BE2C (cell line): ENCODE data around the gene SNX25.
"Not testable (repeated sequence)": the region's sequence is repeated elsewhere in the genome, so short reads cannot be mapped to it uniquely, and the experiment has no call there.

Source experiments
- DNase-seq: peaks from one replicate; pipeline ENCODE4 v3.0.0-alpha.2; 2020
- H3K27me3 ChIP-seq: fragments of 250-450 bp; sonication (Bioruptor Pico); 2 replicates; pipeline ENCODE4 v1.5.1; 2020; ENCODE audit warnings: mild to moderate bottlenecking
- H3K36me3 ChIP-seq: fragments of 250-450 bp; sonication (Bioruptor Pico); 2 replicates; pipeline ENCODE4 v1.5.1; 2020; ENCODE audit warnings: mild to moderate bottlenecking
- H3K4me1 ChIP-seq: fragments of 250-450 bp; sonication (Bioruptor Pico); 2 replicates; pipeline ENCODE4 v1.5.1; 2020
- H3K4me3 ChIP-seq: 2 replicates; pipeline ENCODE4 v1.5.1; 2011; ENCODE audit warnings: low read depth, low read length
- H3K9me3 ChIP-seq: fragments of 250-450 bp; sonication (Bioruptor Pico); 2 replicates; pipeline ENCODE4 v1.5.1; 2020
- CTCF ChIP-seq: IDR thresholded peaks from 2 replicates; pipeline ENCODE4 v1.5.1; 2012; ENCODE audit warnings: mild to moderate bottlenecking, low read depth, low read length

SNX25 gene

GRCh38 chr4:185361872-185362271, 152.5 kb downstream of the SNX25 start:
- no peaks in the 10 kb centered on the region for H3K36me3 ChIP-seq
- no peak for DNase-seq
- peaks cover 9% of the 10 kb centered on the region for H3K4me1 ChIP-seq
- H3K27me3 ChIP-seq, result no peaks in the 10 kb centered on the region
- no peaks in the 10 kb centered on the region for H3K9me3 ChIP-seq
- TF ChIP-seq CTCF, result no peak
- H3K4me3 ChIP-seq, result no peak overlapping the region

GRCh38 chr4:185362570-185362969, 153.2 kb downstream of the SNX25 start:
- not testable (repeated sequence) for H3K36me3 ChIP-seq, DNase-seq, H3K4me3 ChIP-seq, H3K4me1 ChIP-seq, H3K27me3 ChIP-seq, H3K9me3 ChIP-seq

- no peak for TF ChIP-seq CTCF
- DNase-seq, result no peak
- peaks cover 9% of the 10 kb centered on the region for H3K4me1 ChIP-seq
- H3K27me3 ChIP-seq, result no peaks in the 10 kb centered on the region
- H3K36me3 ChIP-seq, result no peaks in the 10 kb centered on the region
- no peak overlapping the region for H3K4me3 ChIP-seq
- no peaks in the 10 kb centered on the region for H3K9me3 ChIP-seq
These were observed 153.9 kb downstream of the SNX25 start for GRCh38 chr4:185363251-185363650.

- Histone ChIP-seq H3K4me1 (peaks cover 3% of the 10 kb centered on the region), H3K36me3 (no peaks in the 10 kb centered on the region), H3K4me3 (no peak overlapping the region), H3K27me3 (no peaks in the 10 kb centered on the region), H3K9me3 (no peaks in the 10 kb centered on the region)
- no peak for DNase-seq
- no peak for TF ChIP-seq CTCF
These were observed 155.5 kb downstream of the SNX25 start for GRCh38 chr4:185364886-185365285.

- DNase-seq, result no peak
- H3K36me3 ChIP-seq, result no peaks in the 10 kb centered on the region
- no peak for TF ChIP-seq CTCF
These were observed 160.3 kb downstream of the SNX25 start for GRCh38 chr4:185369731-185370130.

GRCh38 chr4:185370268-185370949, 161.0 kb downstream of the SNX25 start:
- H3K36me3 ChIP-seq, result no peaks in the 10 kb centered on the region
- H3K27me3 ChIP-seq, result no peaks in the 10 kb centered on the region
- no peak overlapping the region for H3K4me3 ChIP-seq
- H3K9me3 ChIP-seq, result no peaks in the 10 kb centered on the region
- no peaks in the 10 kb centered on the region; the same call in 1 of the 2 replicates for H3K4me1 ChIP-seq
- no peak for DNase-seq
- no peak for TF ChIP-seq CTCF

More at GRCh38 chr4:185369731-185370130, 160.3 kb downstream of the SNX25 start:
- no peaks in the 10 kb centered on the region for H3K9me3 ChIP-seq
- H3K4me1 ChIP-seq, result no peaks in the 10 kb centered on the region; the same call in 1 of the 2 replicates
- no peak overlapping the region for H3K4me3 ChIP-seq
- H3K27me3 ChIP-seq, result no peaks in the 10 kb centered on the region

GRCh38 chr4:185371702-185372101, 162.3 kb downstream of the SNX25 start:
- no peak overlapping the region for H3K4me3 ChIP-seq
- no peaks in the 10 kb centered on the region for H3K36me3 ChIP-seq
- no peaks in the 10 kb centered on the region; the same call in 1 of the 2 replicates for H3K4me1 ChIP-seq
- no peak for TF ChIP-seq CTCF
- H3K9me3 ChIP-seq, result no peaks in the 10 kb centered on the region
- H3K27me3 ChIP-seq, result no peaks in the 10 kb centered on the region
- DNase-seq, result no peak
